A673 (cell line): Measurements from ENCODE around the gene SLC35F2. TPM values are rescaled to one million over a fixed set of nuclear protein-coding genes. Genes with fewer than 3 reads are reported as not detected.

ENCODE experiments used
- BruUV-seq: library from RNA; stranded (reverse); fragments of 400-500 nt; replicated peaks from 2 replicates; lab custom pipeline; 2021; lab: Mats Ljungman, UMichigan
- CTCF ChIA-PET: fragments of 300-600 bp; sonication (Branson Sonifier 250); formaldehyde crosslinking; loops from one replicate; lab custom pipeline; 2022; ENCODE audit warnings: antibody characterized with exemption; lab: Charles Lee
- POLR2A ChIA-PET: fragments of 300-600 bp; sonication (Branson Sonifier 250); formaldehyde crosslinking; loops from one replicate; lab custom pipeline; 2022; ENCODE audit warnings: antibody characterized with exemption; ENCODE audit not compliant: low non-redundant PET; lab: Charles Lee
- DNase-seq: peaks from one replicate; pipeline ENCODE4 v3.0.0-alpha.2; 2015; ENCODE audit warnings: low spot score
- H3K27ac ChIP-seq: fragments of 200-600 bp; sonication (generic); 2 replicates; pipeline ENCODE4 v1.5.1; 2016; ENCODE audit warnings: mixed run types, low read depth, mild to moderate bottlenecking, mixed read lengths, antibody characterized with exemption, low read length; ENCODE audit not compliant: poor library complexity, severe bottlenecking
- H3K27me3 ChIP-seq: fragments of 200-600 bp; sonication (generic); replicated peaks from 2 replicates; pipeline ENCODE4 v1.6.1; 2017; ENCODE audit warnings: mixed run types, low read depth, mild to moderate bottlenecking, mixed read lengths, antibody characterized with exemption, low read length; ENCODE audit not compliant: insufficient read depth, poor library complexity
- H3K36me3 ChIP-seq: fragments of 200-600 bp; sonication (generic); 2 replicates; pipeline ENCODE4 v1.6.1; 2016; ENCODE audit warnings: mixed run types, mild to moderate bottlenecking, mixed read lengths, antibody characterized with exemption, low read length; ENCODE audit not compliant: insufficient read depth, poor library complexity, severe bottlenecking
- H3K4me1 ChIP-seq: fragments of 200-600 bp; sonication (generic); 2 replicates; pipeline ENCODE4 v1.6.1; 2017; ENCODE audit warnings: mixed run types, mild to moderate bottlenecking, mixed read lengths, antibody characterized with exemption, low read length; ENCODE audit not compliant: insufficient read depth, poor library complexity, severe bottlenecking
- H3K4me3 ChIP-seq: fragments of 200-600 bp; sonication (generic); 2 replicates; pipeline ENCODE4 v1.5.1; 2016; ENCODE audit warnings: low read depth, mixed run types, mild to moderate bottlenecking, mixed read lengths, low read length; ENCODE audit not compliant: poor library complexity, severe bottlenecking
- H3K9me3 ChIP-seq: fragments of 200-600 bp; sonication (generic); 2 replicates; pipeline ENCODE4 v1.6.1; 2016; ENCODE audit warnings: mixed run types, low read depth, mild to moderate bottlenecking, mixed read lengths, antibody characterized with exemption, low read length; ENCODE audit not compliant: poor library complexity, severe bottlenecking
- CTCF ChIP-seq: fragments of 300-800, 200-600 bp; sonication (generic); conservative IDR thresholded peaks from 2 replicates; pipeline ENCODE4 v1.5.1; 2017; ENCODE audit warnings: low read depth, mild to moderate bottlenecking, antibody characterized with exemption, low read length, moderate library complexity, mixed read lengths
- EZH2 ChIP-seq: fragments of 200-600 bp; sonication (generic); IDR thresholded peaks from 2 replicates; pipeline ENCODE4 v1.6.1; 2017; ENCODE audit warnings: borderline replicate concordance, low read depth, mild to moderate bottlenecking, mixed read lengths, antibody characterized with exemption, low read length; ENCODE audit not compliant: poor library complexity, severe bottlenecking
- intact Hi-C: fragments of 100-400 bp; cut with micrococcal nuclease; formaldehyde crosslinking; loops from one replicate; pipeline ENCODE4 v1.10.0; 2022; ENCODE audit not compliant: unreplicated experiment
- total RNA-seq: library from RNA; stranded (reverse); gene quantifications from 2 replicates; pipeline ENCODE4 v1.2.3, GENCODE V29; 2021

Gene SLC35F2
- total RNA-seq, 1 experiment from 2014 or later, result 95.4 TPM

GRCh38 chr11:107792049-107792443 lies 66.5 kb downstream of the SLC35F2 start:
- H3K27ac ChIP-seq, result no peak overlapping the region
- no peaks in the 10 kb centered on the region for H3K4me1 ChIP-seq
- H3K9me3 ChIP-seq, result no peaks in the 10 kb centered on the region
- no peaks in the 10 kb centered on the region for H3K27me3 ChIP-seq
- TSS peak; percentile 69 for BruUV-seq
- peaks cover 17% of the 10 kb centered on the region for H3K36me3 ChIP-seq
- DNase-seq, result no peak
- ChIA-PET POLR2A (no interaction called here), CTCF (interaction anchor here (0.6 kb wide), 1 partner anchor 890 kb away, joined by 3 read pairs; no protein-coding TSS in a partner anchor)
- TF ChIP-seq EZH2, result no peak
- no peak for TF ChIP-seq CTCF
- no peak overlapping the region for H3K4me3 ChIP-seq
- intact Hi-C loops, result no loop called here

- CTCF ChIA-PET, result interaction anchor here (0.6 kb wide), 1 partner anchor 890 kb away, joined by 3 read pairs; no protein-coding TSS in a partner anchor
- TF ChIP-seq CTCF, result no peak
- no peak for TF ChIP-seq EZH2
- Histone ChIP-seq H3K9me3 (no peaks in the 10 kb centered on the region), H3K4me3 (no peak overlapping the region), H3K27me3 (no peaks in the 10 kb centered on the region), H3K36me3 (peaks cover 16% of the 10 kb centered on the region), H3K4me1 (no peaks in the 10 kb centered on the region), H3K27ac (no peak overlapping the region)
- intact Hi-C loops, result no loop called here
- DNase-seq, result no peak
- no TSS peak for BruUV-seq
- POLR2A ChIA-PET, result interaction anchor here (0.6 kb wide), 1 partner anchor 12 kb away, joined by 3 read pairs; no protein-coding TSS in a partner anchor
These were observed 67.1 kb downstream of the SLC35F2 start for GRCh38 chr11:107791343-107792048.

GRCh38 chr11:107789767-107790166 lies 68.8 kb downstream of the SLC35F2 start:
- no peaks in the 10 kb centered on the region for H3K9me3 ChIP-seq
- intact Hi-C loops, result loop anchor here (10.0 kb wide), 1 partner anchor 1065 kb away; no protein-coding TSS in a partner anchor
- H3K4me1 ChIP-seq, result no peaks in the 10 kb centered on the region
- TF ChIP-seq CTCF (no peak), EZH2 (no peak)
- no peak overlapping the region for H3K4me3 ChIP-seq
- no peak overlapping the region for H3K27ac ChIP-seq
- peaks cover 13% of the 10 kb centered on the region for H3K36me3 ChIP-seq
- POLR2A ChIA-PET, result no interaction called here
- CTCF ChIA-PET, result no interaction called here
- BruUV-seq, result no TSS peak
- no peak for DNase-seq
- H3K27me3 ChIP-seq, result no peaks in the 10 kb centered on the region
